K562 treated with DMSO at 1 percent for 12 hours (cell line): ENCODE data around the gene TRAF2. TPM values are rescaled to one million over a fixed set of nuclear protein-coding genes. Genes with fewer than 3 reads are reported as not detected.

ENCODE experiments used
- total RNA-seq: library from RNA; unstranded; fragments of 300-600 nt; gene quantifications from 2 replicates; pipeline ENCODE4 v1.2.3, GENCODE V29; 2022; ENCODE audit not compliant: insufficient read depth

The TRAF2 gene
- total RNA-seq: 25.9 and 33.7 TPM in 2 replicates

GRCh38 chr9:136885950-136886578 lies at the start of gene TRAF2:
Gene TRAF2 (plus strand): TSS chr9:136886516. CDS start chr9:136898741, 12,225 bp downstream.

GRCh38 chr9:136842380-136842948 lies 43.9 kb upstream of the TRAF2 start, which contains the start of gene AJM1:
Gene AJM1 (plus strand): TSS chr9:136842478. CDS start chr9:136844415, 1,937 bp downstream.

GRCh38 chr9:136849038-136849959 lies 37.0 kb upstream of the TRAF2 start, which contains the start of gene PHPT1:
Gene PHPT1 (plus strand): TSS chr9:136849409. CDS start chr9:136849431, 22 bp downstream.

GRCh38 chr9:136851941-136852663 lies 34.2 kb upstream of the TRAF2 start, which contains the start of gene MAMDC4:
Gene MAMDC4 (plus strand): TSS chr9:136852346. CDS start chr9:136852417, 71 bp downstream.

GRCh38 chr9:136944519-136945332 lies 58.4 kb downstream of the TRAF2 start, which contains the start of the genes C8G and FBXW5:
Gene C8G (plus strand): TSS chr9:136945243. CDS start chr9:136945321, 78 bp downstream.
Gene FBXW5 (minus strand): TSS chr9:136944738. CDS start chr9:136944083, 655 bp downstream.

GRCh38 chr9:136951541-136952320 lies 65.4 kb downstream of the TRAF2 start, which contains the start of gene LCN12:
Gene LCN12 (plus strand): TSS chr9:136952273. CDS start chr9:136952328, 55 bp downstream.

Other genes starting within 250 kb of the TRAF2 start
- 66.9 and 92.7 TPM in 2 replicates for gene EGFL7, start 223.6 kb upstream of the TRAF2 start, total RNA-seq
- gene AGPAT2, start 199.1 kb upstream of the TRAF2 start, total RNA-seq: 74.6 and 81.1 TPM in 2 replicates
- 11.1 and 12.0 TPM in 2 replicates for gene DIPK1B, start 173.9 kb upstream of the TRAF2 start, total RNA-seq
- not detected in 2 replicates for gene LCN10, start 143.6 kb upstream of the TRAF2 start, total RNA-seq
- gene LCN6, start 138.0 kb upstream of the TRAF2 start, total RNA-seq: not detected in 2 replicates
- gene LCN8, start 128.3 kb upstream of the TRAF2 start, total RNA-seq: not detected in 2 replicates
- not detected in 2 replicates for gene LCN15, start 122.0 kb upstream of the TRAF2 start, total RNA-seq
- 32.1 and 71.4 TPM in 2 replicates for gene TMEM141, start 95.2 kb upstream of the TRAF2 start, total RNA-seq
- gene CCDC183, start 90.2 kb upstream of the TRAF2 start, total RNA-seq: 0.42 TPM in 1 of 2 replicates, not detected in the other
- gene RABL6, start 78.6 kb upstream of the TRAF2 start, total RNA-seq: 123 and 151 TPM in 2 replicates
- 6.5 and 14.3 TPM in 2 replicates for gene AJM1, start 44.0 kb upstream of the TRAF2 start, total RNA-seq
- 119 and 244 TPM in 2 replicates for gene PHPT1, start 37.1 kb upstream of the TRAF2 start, total RNA-seq
- 3.4 and 3.6 TPM in 2 replicates for gene MAMDC4, start 34.2 kb upstream of the TRAF2 start, total RNA-seq
- gene EDF1, start 20.2 kb upstream of the TRAF2 start, total RNA-seq: 551 and 781 TPM in 2 replicates
- gene FBXW5, start 58.2 kb downstream of the TRAF2 start, total RNA-seq: 126 and 129 TPM in 2 replicates
- gene C8G, start 58.7 kb downstream of the TRAF2 start, total RNA-seq: not detected in 2 replicates
- not detected in 2 replicates for gene LCN12, start 65.8 kb downstream of the TRAF2 start, total RNA-seq
- 12.3 and 16.0 TPM in 2 replicates for gene PTGDS, start 91.0 kb downstream of the TRAF2 start, total RNA-seq
- not detected in 2 replicates for gene LCNL1, start 96.5 kb downstream of the TRAF2 start, total RNA-seq
- 91.4 and 99.8 TPM in 2 replicates for gene PAXX, start 105.9 kb downstream of the TRAF2 start, total RNA-seq
- not detected in 2 replicates for gene CLIC3, start 110.1 kb downstream of the TRAF2 start, total RNA-seq
- gene ABCA2, start 141.7 kb downstream of the TRAF2 start, total RNA-seq: 5.4 and 10.9 TPM in 2 replicates
- not detected in 2 replicates for gene FUT7, start 145.6 kb downstream of the TRAF2 start, total RNA-seq
- 1.0 and 4.3 TPM in 2 replicates for gene NPDC1, start 159.7 kb downstream of the TRAF2 start, total RNA-seq
- not detected in 2 replicates for gene ENTPD2, start 167.5 kb downstream of the TRAF2 start, total RNA-seq
- 17.4 and 28.8 TPM in 2 replicates for gene SAPCD2, start 184.0 kb downstream of the TRAF2 start, total RNA-seq
- gene UAP1L1, start 191.0 kb downstream of the TRAF2 start, total RNA-seq: 5.9 and 8.8 TPM in 2 replicates
- gene MAN1B1, start 200.5 kb downstream of the TRAF2 start, total RNA-seq: 47.0 and 51.4 TPM in 2 replicates
- 194 and 200 TPM in 2 replicates for gene DPP7, start 228.2 kb downstream of the TRAF2 start, total RNA-seq